HEK293T (cell line): ENCODE results near the gene HS3ST3B1.

Experiments
- ARNT ChIP-seq: fragments of 450-650 bp; IDR thresholded peaks from 2 replicates; pipeline ENCODE4 v1.6.1; 2017; ENCODE audit warnings: mild to moderate bottlenecking
- BHLHE40 ChIP-seq: fragments of 450-650 bp; IDR thresholded peaks from 2 replicates; pipeline ENCODE4 v1.6.1; 2016; ENCODE audit warnings: mild to moderate bottlenecking, moderate library complexity, borderline replicate concordance
- ELF4 ChIP-seq: fragments of 450-650 bp; IDR thresholded peaks from 2 replicates; pipeline ENCODE4 v1.6.1; 2017; ENCODE audit warnings: antibody characterized with exemption
- FOXA1 ChIP-seq: fragments of 450-650 bp; IDR thresholded peaks from 2 replicates; pipeline ENCODE4 v1.6.1; 2016; ENCODE audit warnings: mild to moderate bottlenecking
- FOXK2 ChIP-seq: fragments of 450-650 bp; IDR thresholded peaks from 2 replicates; pipeline ENCODE4 v1.6.1; 2016; ENCODE audit warnings: mild to moderate bottlenecking
- FOXM1 ChIP-seq: fragments of 450-650 bp; IDR thresholded peaks from 2 replicates; pipeline ENCODE4 v1.6.1; 2017; ENCODE audit warnings: mild to moderate bottlenecking, borderline replicate concordance
- LEF1 ChIP-seq: fragments of 450-650 bp; IDR thresholded peaks from 2 replicates; pipeline ENCODE4 v1.6.1; 2017; ENCODE audit warnings: mild to moderate bottlenecking, borderline replicate concordance
- NFRKB ChIP-seq: fragments of 450-650 bp; IDR thresholded peaks from 2 replicates; pipeline ENCODE4 v1.6.1; 2016; ENCODE audit warnings: mild to moderate bottlenecking, moderate library complexity
- PKNOX1 ChIP-seq: fragments of 450-650 bp; IDR thresholded peaks from 2 replicates; pipeline ENCODE4 v1.6.1; 2016
- SP1 ChIP-seq: fragments of 450-650 bp; IDR thresholded peaks from 2 replicates; pipeline ENCODE4 v1.6.1; 2017
- SUZ12 ChIP-seq: fragments of 450-650 bp; IDR thresholded peaks from 2 replicates; pipeline ENCODE4 v1.6.1; 2016; ENCODE audit warnings: mild to moderate bottlenecking
- TARDBP ChIP-seq: fragments of 450-650 bp; IDR thresholded peaks from 2 replicates; pipeline ENCODE4 v1.6.1; 2016

- TF ChIP-seq LEF1 (no peak), NFRKB (no peak), ELF4 (no peak), SUZ12 (no peak), TARDBP (no peak), ARNT (no peak), FOXA1 (no peak), BHLHE40 (no peak), FOXM1 (no peak), FOXK2 (no peak), PKNOX1 (no peak), SP1 (no peak)
Measured at GRCh38 chr17:14361945-14362508, 61.1 kb downstream of the HS3ST3B1 start.
